ENCODE measurements around the gene FGF18.

GRCh38 chr5:171482434-171482730 is 62.9 kb downstream of the FGF18 start:
- TF ChIP-seq POLR2A (IDR thresholded peaks at IDR 0.05) (no peak), CTCF (IDR thresholded peaks at IDR 0.05) (no peak)

Measured in heart left ventricle (tissue), 13 donors.